OCI-LY7 (cell line): ENCODE measurements around the gene EIF4H. TPM values are rescaled to one million over a fixed set of nuclear protein-coding genes. Genes with fewer than 3 reads are reported as not detected.

Experiments used
- BruUV-seq: library from RNA; stranded (reverse); fragments of 400-500 nt; replicated peaks from 2 replicates; lab custom pipeline; 2021; lab: Mats Ljungman, UMichigan
- CTCF ChIA-PET: fragments of 300-600 bp; sonication (Branson Sonifier 250); formaldehyde crosslinking; loops from one replicate; lab custom pipeline; 2022; ENCODE audit warnings: antibody characterized with exemption; ENCODE audit not compliant: unreplicated experiment; lab: Charles Lee
- POLR2A ChIA-PET: fragments of 300-600 bp; sonication (Branson Sonifier 250); formaldehyde crosslinking; loops from one replicate; lab custom pipeline; 2022; ENCODE audit warnings: antibody characterized with exemption; lab: Charles Lee
- DNase-seq: peaks from one replicate; pipeline ENCODE4 v3.0.0-alpha.2; 2015; ENCODE audit warnings: low spot score
- H2AFZ ChIP-seq: fragments of 200-600 bp; sonication (generic), shearing (Covaris generic); 2 replicates; pipeline ENCODE4 v1.6.1; 2014; ENCODE audit warnings: mild to moderate bottlenecking, antibody characterized with exemption, low read length, moderate library complexity
- H3K27ac ChIP-seq: fragments of 200-600 bp; sonication (generic); 2 replicates; pipeline ENCODE4 v1.5.1; 2014; ENCODE audit warnings: mixed run types, low read depth, mild to moderate bottlenecking, moderate library complexity, low read length, inconsistent platforms; ENCODE audit not compliant: poor library complexity, severe bottlenecking
- H3K36me3 ChIP-seq: fragments of 200-600 bp; sonication (generic); 2 replicates; pipeline ENCODE4 v1.6.1; 2014; ENCODE audit warnings: mild to moderate bottlenecking, antibody characterized with exemption, low read length, moderate library complexity, mixed read lengths; ENCODE audit not compliant: insufficient read depth
- H3K4me1 ChIP-seq: fragments of 200-600 bp; sonication (generic); 2 replicates; pipeline ENCODE4 v1.5.1; 2014; ENCODE audit warnings: mild to moderate bottlenecking, low read length; ENCODE audit not compliant: insufficient read depth, poor library complexity, severe bottlenecking
- H3K4me2 ChIP-seq: fragments of 200-600 bp; sonication (generic); 2 replicates; pipeline ENCODE4 v1.6.1; 2014; ENCODE audit warnings: mild to moderate bottlenecking, low read length
- H3K4me3 ChIP-seq: fragments of 200-600 bp; sonication (generic); 2 replicates; pipeline ENCODE4 v1.5.1; 2014; ENCODE audit warnings: mild to moderate bottlenecking, low read depth, low read length; ENCODE audit not compliant: poor library complexity, severe bottlenecking
- H3K79me2 ChIP-seq: fragments of 200-600 bp; sonication (generic); 2 replicates; pipeline ENCODE4 v1.6.1; 2016; ENCODE audit warnings: low read depth, mild to moderate bottlenecking, low read length, moderate library complexity, mixed read lengths; ENCODE audit not compliant: insufficient read depth
- H3K9me2 ChIP-seq: fragments of 200-600 bp; sonication (generic); 2 replicates; pipeline ENCODE4 v1.6.1; 2016; ENCODE audit warnings: mild to moderate bottlenecking, low read length, mixed read lengths; ENCODE audit not compliant: insufficient read depth
- H3K9me3 ChIP-seq: fragments of 200-600 bp; sonication (generic); 2 replicates; pipeline ENCODE4 v1.6.1; 2014; ENCODE audit warnings: mild to moderate bottlenecking, mixed run types, low read length, mixed read lengths
- H4K20me1 ChIP-seq: fragments of 200-600 bp; sonication (generic); 2 replicates; pipeline ENCODE4 v1.6.1; 2014; ENCODE audit warnings: mild to moderate bottlenecking, antibody characterized with exemption, low read length, moderate library complexity, mixed read lengths; ENCODE audit not compliant: insufficient read depth
- EZH2phosphoT487 ChIP-seq: fragments of 200-600 bp; sonication (generic); IDR thresholded peaks from 2 replicates; pipeline ENCODE4 v1.6.1; 2018; ENCODE audit warnings: low read depth, borderline replicate concordance, mild to moderate bottlenecking, mixed run types, antibody characterized with exemption, low read length, moderate library complexity, mixed read lengths
- intact Hi-C: fragments of 100-400 bp; cut with micrococcal nuclease; formaldehyde crosslinking; loops from one replicate; pipeline ENCODE4 v1.10.0; 2022; ENCODE audit not compliant: unreplicated experiment
- total RNA-seq, 2 experiments: library from RNA; depleted of rRNA in 1 of 2; stranded (reverse); fragments of >200 nt in 1 of 2; shearing (Covaris generic) in 1 of 2; gene quantifications; 2 replicates each; pipeline ENCODE4 v1.2.3, GENCODE V29; 2014 to 2022
- TF ChIP-seq, protein P1 (sequence below): fragments of 200-600 bp; sonication (generic); conservative IDR thresholded peaks from 2 replicates; pipeline ENCODE4 v1.5.1; 2014; ENCODE audit warnings: mild to moderate bottlenecking, antibody characterized with exemption, low read length, moderate library complexity, mixed read lengths

Gene EIF4H
- total RNA-seq, 2 experiments from 2014 or later, result 202 to 345 TPM

DNA sequence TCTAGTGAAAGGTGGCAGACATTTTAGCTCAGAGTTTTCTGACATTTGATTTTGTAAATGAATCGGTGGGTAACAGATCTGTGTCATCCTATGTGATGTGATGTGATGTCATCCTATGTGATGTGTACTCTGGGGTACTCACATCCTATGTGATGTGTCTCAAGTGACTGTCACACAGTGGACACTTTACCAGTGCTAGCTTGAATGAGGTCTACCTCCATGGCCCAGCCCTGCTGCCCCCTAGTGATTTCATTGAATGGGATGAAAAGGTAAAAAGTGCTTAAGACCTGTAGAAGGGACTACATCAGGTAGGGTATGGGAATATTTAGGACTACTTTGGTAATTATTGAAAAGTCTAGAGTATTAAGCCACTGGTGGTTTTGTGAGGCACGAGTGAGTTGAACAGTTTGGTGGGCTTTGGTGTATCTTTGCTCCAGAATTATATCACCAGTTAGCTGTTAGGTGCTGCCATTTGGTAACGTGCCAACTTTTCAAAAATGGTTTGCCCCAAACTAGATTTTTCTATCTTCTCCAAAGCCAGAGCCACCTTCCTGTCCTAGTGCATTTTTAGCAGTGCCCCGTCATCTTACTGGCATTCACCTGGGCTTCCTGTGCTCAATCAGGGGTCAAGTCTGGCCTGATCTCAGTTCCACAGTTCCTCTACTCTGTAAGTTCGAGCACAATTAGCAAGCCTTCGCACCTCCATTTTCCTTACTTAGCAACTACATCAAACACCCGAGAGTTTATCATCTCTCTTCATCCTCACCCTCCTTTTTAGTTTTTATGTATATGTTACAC is 9.7 kb downstream of the EIF4H start:
- no peak overlapping the region; the same call in 1 of the 2 replicates for H3K4me2 ChIP-seq
- H4K20me1 ChIP-seq, result peaks cover 56% of the 10 kb centered on the region
- no peak overlapping the region for H2AFZ ChIP-seq
- peak; percentile 48 for DNase-seq
- ChIA-PET POLR2A (interaction anchor here (0.5 to 1.2 kb wide), 3 partner anchors 9 to 114 kb away, joined by 4 to 6 read pairs (median 5); partner anchors contain the start of gene EIF4H), CTCF (interaction anchor here (0.8 to 1.8 kb wide), 3 partner anchors 9 to 116 kb away, joined by 3 to 10 read pairs (median 8); partner anchors contain the start of gene EIF4H)
- H3K79me2 ChIP-seq, result peaks cover 100% of the 10 kb centered on the region
- peak overlapping the region; percentile 38 for H3K27ac ChIP-seq
- no TSS peak for BruUV-seq
- H3K9me2 ChIP-seq, result no peaks in the 10 kb centered on the region
- no peaks in the 10 kb centered on the region for H3K9me3 ChIP-seq
- H3K4me1 ChIP-seq, result peaks cover 61% of the 10 kb centered on the region
- intact Hi-C loops, result loop anchor here (1.0 to 5.0 kb wide), 2 partner anchors 102 to 117 kb away; partner anchors contain the start of gene LIMK1
- H3K4me3 ChIP-seq, result no peak overlapping the region
- TF ChIP-seq, protein P1, sequence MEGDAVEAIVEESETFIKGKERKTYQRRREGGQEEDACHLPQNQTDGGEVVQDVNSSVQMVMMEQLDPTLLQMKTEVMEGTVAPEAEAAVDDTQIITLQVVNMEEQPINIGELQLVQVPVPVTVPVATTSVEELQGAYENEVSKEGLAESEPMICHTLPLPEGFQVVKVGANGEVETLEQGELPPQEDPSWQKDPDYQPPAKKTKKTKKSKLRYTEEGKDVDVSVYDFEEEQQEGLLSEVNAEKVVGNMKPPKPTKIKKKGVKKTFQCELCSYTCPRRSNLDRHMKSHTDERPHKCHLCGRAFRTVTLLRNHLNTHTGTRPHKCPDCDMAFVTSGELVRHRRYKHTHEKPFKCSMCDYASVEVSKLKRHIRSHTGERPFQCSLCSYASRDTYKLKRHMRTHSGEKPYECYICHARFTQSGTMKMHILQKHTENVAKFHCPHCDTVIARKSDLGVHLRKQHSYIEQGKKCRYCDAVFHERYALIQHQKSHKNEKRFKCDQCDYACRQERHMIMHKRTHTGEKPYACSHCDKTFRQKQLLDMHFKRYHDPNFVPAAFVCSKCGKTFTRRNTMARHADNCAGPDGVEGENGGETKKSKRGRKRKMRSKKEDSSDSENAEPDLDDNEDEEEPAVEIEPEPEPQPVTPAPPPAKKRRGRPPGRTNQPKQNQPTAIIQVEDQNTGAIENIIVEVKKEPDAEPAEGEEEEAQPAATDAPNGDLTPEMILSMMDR, result peak; percentile 86
- TF ChIP-seq EZH2phosphoT487, result no peak
- H3K36me3 ChIP-seq, result peaks cover 98% of the 10 kb centered on the region

DNA sequence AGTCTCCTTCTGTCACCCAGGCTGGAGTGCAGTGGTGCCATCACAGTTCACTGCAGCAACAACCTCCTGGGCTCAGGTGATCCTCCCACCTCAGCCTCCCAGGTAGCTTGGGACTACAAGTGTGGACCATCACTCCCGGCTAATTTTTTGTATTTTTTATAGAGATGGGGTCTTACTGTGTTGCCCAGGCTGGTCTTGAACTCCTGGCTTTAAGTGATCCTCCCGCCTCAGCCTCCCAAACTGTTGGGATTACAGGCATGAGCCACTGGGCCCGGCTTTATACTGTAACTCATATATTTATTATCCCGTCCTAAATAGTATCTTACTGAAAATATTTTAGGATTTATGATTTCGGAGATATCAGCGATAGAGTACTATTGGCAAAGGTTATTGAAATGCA is 10.9 kb downstream of the EIF4H start:
- peaks cover 50% of the 10 kb centered on the region for H3K4me1 ChIP-seq
- peaks cover 99% of the 10 kb centered on the region for H3K79me2 ChIP-seq
- ChIA-PET CTCF (no interaction called here), POLR2A (interaction anchor here (0.7 to 1.0 kb wide), 2 partner anchors 54 to 106 kb away, joined by 3 read pairs; no protein-coding TSS in a partner anchor)
- intact Hi-C loops, result no loop called here
- no peaks in the 10 kb centered on the region for H3K9me2 ChIP-seq
- H2AFZ ChIP-seq, result no peak overlapping the region
- DNase-seq, result no peak
- no peak for TF ChIP-seq EZH2phosphoT487
- peaks cover 98% of the 10 kb centered on the region for H3K36me3 ChIP-seq
- H3K9me3 ChIP-seq, result no peaks in the 10 kb centered on the region
- no peak overlapping the region for H3K4me3 ChIP-seq
- no peak overlapping the region for H3K27ac ChIP-seq
- no TSS peak for BruUV-seq
- peak overlapping the region; percentile 22; the same call in 1 of the 2 replicates for H3K4me2 ChIP-seq
- peaks cover 46% of the 10 kb centered on the region for H4K20me1 ChIP-seq

DNA sequence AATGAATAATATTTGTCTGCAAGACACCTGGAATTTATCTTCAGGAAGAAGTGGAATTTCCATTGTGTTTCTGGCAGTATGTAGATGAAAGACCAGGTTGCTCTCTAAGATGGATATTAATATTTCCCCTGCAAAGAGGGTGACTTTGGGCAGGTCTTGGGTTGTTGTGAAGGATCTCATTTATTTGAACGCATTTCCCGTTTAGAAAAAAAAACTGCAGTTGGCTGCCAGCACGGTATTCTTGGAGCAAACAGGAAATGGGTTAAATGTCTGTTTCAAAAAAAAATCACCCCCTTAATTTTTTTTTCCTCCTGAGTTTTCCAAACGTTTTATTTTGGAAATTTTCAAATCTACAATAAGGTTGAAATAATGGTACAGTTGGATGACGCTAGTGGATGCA is 11.5 kb downstream of the EIF4H start:
- CTCF ChIA-PET, result no interaction called here
- H4K20me1 ChIP-seq, result peaks cover 41% of the 10 kb centered on the region
- POLR2A ChIA-PET, result interaction anchor here (1.0 kb wide), 2 partner anchors 11 to 54 kb away, joined by 3 read pairs; no protein-coding TSS in a partner anchor
- H3K27ac ChIP-seq, result no peak overlapping the region
- no peak overlapping the region for H3K4me3 ChIP-seq
- no peak for TF ChIP-seq EZH2phosphoT487
- peaks cover 98% of the 10 kb centered on the region for H3K36me3 ChIP-seq
- no peak overlapping the region for H2AFZ ChIP-seq
- H3K79me2 ChIP-seq, result peaks cover 96% of the 10 kb centered on the region
- no peak for DNase-seq
- no peaks in the 10 kb centered on the region for H3K9me2 ChIP-seq
- peaks cover 47% of the 10 kb centered on the region for H3K4me1 ChIP-seq
- no TSS peak for BruUV-seq
- H3K9me3 ChIP-seq, result no peaks in the 10 kb centered on the region
- 0 out of 2 replicates have a peak overlapping the region, but pooled peaks have one; percentile 22 for H3K4me2 ChIP-seq
- intact Hi-C loops, result no loop called here
